Measurements from ENCODE around the gene ZNF766. TPM values are rescaled to one million over a fixed set of nuclear protein-coding genes. Genes with fewer than 3 reads are reported as not detected.
A peak's percentile ranks its signal among the peaks of the same experiment; 100 is the strongest.

The ZNF766 gene
- total and polyA plus RNA-seq, 9 of the 15 experiments (the other 6 are each of a cell fraction or from before 2014, with no cell fraction given): 6.7 to 23.0 (median 11.2) TPM

GRCh38 chr19:52291781-52292180, 22.4 kb downstream of the ZNF766 start (continued):
- TF ChIP-seq, protein P1, sequence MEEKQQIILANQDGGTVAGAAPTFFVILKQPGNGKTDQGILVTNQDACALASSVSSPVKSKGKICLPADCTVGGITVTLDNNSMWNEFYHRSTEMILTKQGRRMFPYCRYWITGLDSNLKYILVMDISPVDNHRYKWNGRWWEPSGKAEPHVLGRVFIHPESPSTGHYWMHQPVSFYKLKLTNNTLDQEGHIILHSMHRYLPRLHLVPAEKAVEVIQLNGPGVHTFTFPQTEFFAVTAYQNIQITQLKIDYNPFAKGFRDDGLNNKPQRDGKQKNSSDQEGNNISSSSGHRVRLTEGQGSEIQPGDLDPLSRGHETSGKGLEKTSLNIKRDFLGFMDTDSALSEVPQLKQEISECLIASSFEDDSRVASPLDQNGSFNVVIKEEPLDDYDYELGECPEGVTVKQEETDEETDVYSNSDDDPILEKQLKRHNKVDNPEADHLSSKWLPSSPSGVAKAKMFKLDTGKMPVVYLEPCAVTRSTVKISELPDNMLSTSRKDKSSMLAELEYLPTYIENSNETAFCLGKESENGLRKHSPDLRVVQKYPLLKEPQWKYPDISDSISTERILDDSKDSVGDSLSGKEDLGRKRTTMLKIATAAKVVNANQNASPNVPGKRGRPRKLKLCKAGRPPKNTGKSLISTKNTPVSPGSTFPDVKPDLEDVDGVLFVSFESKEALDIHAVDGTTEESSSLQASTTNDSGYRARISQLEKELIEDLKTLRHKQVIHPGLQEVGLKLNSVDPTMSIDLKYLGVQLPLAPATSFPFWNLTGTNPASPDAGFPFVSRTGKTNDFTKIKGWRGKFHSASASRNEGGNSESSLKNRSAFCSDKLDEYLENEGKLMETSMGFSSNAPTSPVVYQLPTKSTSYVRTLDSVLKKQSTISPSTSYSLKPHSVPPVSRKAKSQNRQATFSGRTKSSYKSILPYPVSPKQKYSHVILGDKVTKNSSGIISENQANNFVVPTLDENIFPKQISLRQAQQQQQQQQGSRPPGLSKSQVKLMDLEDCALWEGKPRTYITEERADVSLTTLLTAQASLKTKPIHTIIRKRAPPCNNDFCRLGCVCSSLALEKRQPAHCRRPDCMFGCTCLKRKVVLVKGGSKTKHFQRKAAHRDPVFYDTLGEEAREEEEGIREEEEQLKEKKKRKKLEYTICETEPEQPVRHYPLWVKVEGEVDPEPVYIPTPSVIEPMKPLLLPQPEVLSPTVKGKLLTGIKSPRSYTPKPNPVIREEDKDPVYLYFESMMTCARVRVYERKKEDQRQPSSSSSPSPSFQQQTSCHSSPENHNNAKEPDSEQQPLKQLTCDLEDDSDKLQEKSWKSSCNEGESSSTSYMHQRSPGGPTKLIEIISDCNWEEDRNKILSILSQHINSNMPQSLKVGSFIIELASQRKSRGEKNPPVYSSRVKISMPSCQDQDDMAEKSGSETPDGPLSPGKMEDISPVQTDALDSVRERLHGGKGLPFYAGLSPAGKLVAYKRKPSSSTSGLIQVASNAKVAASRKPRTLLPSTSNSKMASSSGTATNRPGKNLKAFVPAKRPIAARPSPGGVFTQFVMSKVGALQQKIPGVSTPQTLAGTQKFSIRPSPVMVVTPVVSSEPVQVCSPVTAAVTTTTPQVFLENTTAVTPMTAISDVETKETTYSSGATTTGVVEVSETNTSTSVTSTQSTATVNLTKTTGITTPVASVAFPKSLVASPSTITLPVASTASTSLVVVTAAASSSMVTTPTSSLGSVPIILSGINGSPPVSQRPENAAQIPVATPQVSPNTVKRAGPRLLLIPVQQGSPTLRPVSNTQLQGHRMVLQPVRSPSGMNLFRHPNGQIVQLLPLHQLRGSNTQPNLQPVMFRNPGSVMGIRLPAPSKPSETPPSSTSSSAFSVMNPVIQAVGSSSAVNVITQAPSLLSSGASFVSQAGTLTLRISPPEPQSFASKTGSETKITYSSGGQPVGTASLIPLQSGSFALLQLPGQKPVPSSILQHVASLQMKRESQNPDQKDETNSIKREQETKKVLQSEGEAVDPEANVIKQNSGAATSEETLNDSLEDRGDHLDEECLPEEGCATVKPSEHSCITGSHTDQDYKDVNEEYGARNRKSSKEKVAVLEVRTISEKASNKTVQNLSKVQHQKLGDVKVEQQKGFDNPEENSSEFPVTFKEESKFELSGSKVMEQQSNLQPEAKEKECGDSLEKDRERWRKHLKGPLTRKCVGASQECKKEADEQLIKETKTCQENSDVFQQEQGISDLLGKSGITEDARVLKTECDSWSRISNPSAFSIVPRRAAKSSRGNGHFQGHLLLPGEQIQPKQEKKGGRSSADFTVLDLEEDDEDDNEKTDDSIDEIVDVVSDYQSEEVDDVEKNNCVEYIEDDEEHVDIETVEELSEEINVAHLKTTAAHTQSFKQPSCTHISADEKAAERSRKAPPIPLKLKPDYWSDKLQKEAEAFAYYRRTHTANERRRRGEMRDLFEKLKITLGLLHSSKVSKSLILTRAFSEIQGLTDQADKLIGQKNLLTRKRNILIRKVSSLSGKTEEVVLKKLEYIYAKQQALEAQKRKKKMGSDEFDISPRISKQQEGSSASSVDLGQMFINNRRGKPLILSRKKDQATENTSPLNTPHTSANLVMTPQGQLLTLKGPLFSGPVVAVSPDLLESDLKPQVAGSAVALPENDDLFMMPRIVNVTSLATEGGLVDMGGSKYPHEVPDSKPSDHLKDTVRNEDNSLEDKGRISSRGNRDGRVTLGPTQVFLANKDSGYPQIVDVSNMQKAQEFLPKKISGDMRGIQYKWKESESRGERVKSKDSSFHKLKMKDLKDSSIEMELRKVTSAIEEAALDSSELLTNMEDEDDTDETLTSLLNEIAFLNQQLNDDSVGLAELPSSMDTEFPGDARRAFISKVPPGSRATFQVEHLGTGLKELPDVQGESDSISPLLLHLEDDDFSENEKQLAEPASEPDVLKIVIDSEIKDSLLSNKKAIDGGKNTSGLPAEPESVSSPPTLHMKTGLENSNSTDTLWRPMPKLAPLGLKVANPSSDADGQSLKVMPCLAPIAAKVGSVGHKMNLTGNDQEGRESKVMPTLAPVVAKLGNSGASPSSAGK (IDR thresholded peaks at IDR 0.05): 0 out of 2 replicates have a peak, but pooled peaks have one; percentile 4
- TF ChIP-seq ZNF133 (CRISPR knock-in tag; IDR thresholded peaks at IDR 0.05): no peak
